Measurements from ENCODE around the gene STOX1. TPM values are rescaled to one million over a fixed set of nuclear protein-coding genes. Genes with fewer than 3 reads are reported as not detected.
"Not testable (repeated sequence)": the region's sequence is repeated elsewhere in the genome, so short reads cannot be mapped to it uniquely, and the experiment has no call there.

STOX1 gene
- total RNA-seq, 1 experiment from 2014 or later: 1.4 TPM

GRCh38 chr10:68864611-68865010, 37.3 kb downstream of the STOX1 start:
- Histone ChIP-seq H3K9ac (ENCODE audit: low read length) (no peak overlapping the region), H3K27me3 (ENCODE audit: low read length) (no peaks in the 10 kb centered on the region), H3K79me2 (ENCODE audit: low read length) (no peaks in the 10 kb centered on the region), H3F3A (ENCODE audit: low read length, unreplicated experiment) (no peaks in the 10 kb centered on the region), H3K9me3 (ENCODE audit: low read length) (peaks cover 23% of the 10 kb centered on the region), H3K36me3 (ENCODE audit: low read depth, low read length) (no peaks in the 10 kb centered on the region; the same call in 1 of the 2 replicates), H4K20me1 (ENCODE audit: low read length) (no peaks in the 10 kb centered on the region), H3K4me2 (ENCODE audit: low read length) (no peak overlapping the region), H3K9me2 (replicated peaks; ENCODE audit: low read length) (no peaks in the 10 kb centered on the region), H3K27ac (ENCODE audit: low read length) (no peak overlapping the region), H3K4me1 (ENCODE audit: insufficient read depth, low read length) (no peaks in the 10 kb centered on the region), H3K4me3 (ENCODE audit: low read length) (no peak overlapping the region), H2AFZ (ENCODE audit: low read length) (no peak overlapping the region)
- POLR2A ChIA-PET (ENCODE audit: unreplicated experiment): no interaction called here
- intact Hi-C loops (cut with micrococcal nuclease): no loop called here
- DNase-seq (no peak), ATAC-seq (no peak)
- no TSS peak for BruUV-seq (replicated peaks)
- TF ChIP-seq EZH2phosphoT487 (IDR thresholded peaks at IDR 0.05; ENCODE audit: borderline replicate concordance, low read length): no peak
- no peak for TF ChIP-seq CTCF (conservative IDR thresholded peaks at IDR 0.05; ENCODE audit: low read depth, low read length)
- no peak for TF ChIP-seq EZH2 (IDR thresholded peaks at IDR 0.05; ENCODE audit: low read length, unreplicated experiment)
- CTCF ChIA-PET: no interaction called here

- H2AFZ ChIP-seq (ENCODE audit: low read length); DNase-seq; H3K9me2 ChIP-seq (replicated peaks; ENCODE audit: low read length); H3K27ac ChIP-seq (ENCODE audit: low read length); CTCF ChIA-PET; H3K4me3 ChIP-seq (ENCODE audit: low read length); ATAC-seq; H3F3A ChIP-seq (ENCODE audit: low read length, unreplicated experiment); H3K79me2 ChIP-seq (ENCODE audit: low read length); H3K9me3 ChIP-seq (ENCODE audit: low read length); H3K27me3 ChIP-seq (ENCODE audit: low read length); H3K9ac ChIP-seq (ENCODE audit: low read length); BruUV-seq (replicated peaks); intact Hi-C loops (cut with micrococcal nuclease); POLR2A ChIA-PET (ENCODE audit: unreplicated experiment); H4K20me1 ChIP-seq (ENCODE audit: low read length); H3K36me3 ChIP-seq (ENCODE audit: low read depth, low read length); H3K4me2 ChIP-seq (ENCODE audit: low read length): not testable (repeated sequence)
- peaks cover 15% of the 10 kb centered on the region for H3K4me1 ChIP-seq (ENCODE audit: insufficient read depth, low read length)
These were observed 40.8 kb downstream of the STOX1 start for GRCh38 chr10:68868173-68868572.

DNA sequence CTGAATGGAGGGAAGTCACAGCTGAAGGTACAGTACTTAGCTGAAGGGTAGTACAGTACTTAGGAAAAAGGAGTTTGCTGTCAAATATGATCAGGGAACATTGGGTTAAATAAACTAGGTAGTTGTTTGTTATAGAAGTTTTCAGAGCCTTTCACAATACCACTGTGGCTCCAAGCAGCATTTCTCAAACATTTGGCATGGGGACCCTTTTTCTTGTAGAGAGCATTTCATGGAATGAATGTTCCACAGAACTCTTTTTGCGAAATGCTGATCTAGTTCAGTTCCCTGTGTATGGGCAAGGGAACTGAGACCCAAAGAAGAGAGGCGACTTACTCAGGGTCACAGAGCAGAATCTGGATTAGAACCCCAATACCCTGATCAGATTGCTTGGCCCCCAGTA, 42.3 kb downstream of the STOX1 start:
- intact Hi-C loops (cut with micrococcal nuclease): no loop called here
- Histone ChIP-seq H3K4me1 (ENCODE audit: insufficient read depth, low read length) (peaks cover 15% of the 10 kb centered on the region), H4K20me1 (ENCODE audit: low read length) (no peaks in the 10 kb centered on the region), H3K27ac (ENCODE audit: low read length) (no peak overlapping the region), H3K79me2 (ENCODE audit: low read length) (no peaks in the 10 kb centered on the region), H3K36me3 (ENCODE audit: low read depth, low read length) (no peaks in the 10 kb centered on the region), H3K9me3 (ENCODE audit: low read length) (peaks cover 5% of the 10 kb centered on the region; the same call in 1 of the 2 replicates), H3K9ac (ENCODE audit: low read length) (no peak overlapping the region), H3F3A (ENCODE audit: low read length, unreplicated experiment) (no peaks in the 10 kb centered on the region), H3K4me2 (ENCODE audit: low read length) (no peak overlapping the region), H3K27me3 (ENCODE audit: low read length) (no peaks in the 10 kb centered on the region), H2AFZ (ENCODE audit: low read length) (no peak overlapping the region), H3K4me3 (ENCODE audit: low read length) (no peak overlapping the region), H3K9me2 (replicated peaks; ENCODE audit: low read length) (no peaks in the 10 kb centered on the region)
- no peak for DNase-seq
- POLR2A ChIA-PET (ENCODE audit: unreplicated experiment): no interaction called here
- CTCF ChIA-PET: no interaction called here
- no peak for ATAC-seq
- no TSS peak for BruUV-seq (replicated peaks)
- TF ChIP-seq EZH2phosphoT487 (IDR thresholded peaks at IDR 0.05; ENCODE audit: borderline replicate concordance, low read length): no peak
- TF ChIP-seq CTCF (conservative IDR thresholded peaks at IDR 0.05; ENCODE audit: low read depth, low read length): no peak
- no peak for TF ChIP-seq EZH2 (IDR thresholded peaks at IDR 0.05; ENCODE audit: low read length, unreplicated experiment)

Measured in PC-3 (cell line).